H1 (cell line): ENCODE data around the gene CDKN2B.
A peak's percentile ranks its signal among the peaks of the same experiment; 100 is the strongest.

Experiments used
- BRCA1 ChIP-seq: IDR thresholded peaks from 2 replicates; pipeline ENCODE4 v1.6.1; 2012; ENCODE audit warnings: low read depth, low read length, improper control_type of control experiment
- CTCF ChIP-seq, 3 experiments: IDR thresholded peaks; 1 replicate in 2 of 3; 2 replicates in 1 of 3; pipeline versions ENCODE4 v1.5.1 to v1.6.1; 2011; ENCODE audit warnings: low read length in 3 of 3, mild to moderate bottlenecking in 3 of 3, inconsistent platforms in 2 of 3, low read depth in 1 of 3, moderate library complexity in 1 of 3; ENCODE audit not compliant: insufficient read depth in 1 of 3; ENCODE audit errors: control extremely low read depth in 1 of 3
- FOSL1 ChIP-seq: IDR thresholded peaks from 2 replicates; pipeline ENCODE4 v1.6.1; 2011; ENCODE audit warnings: mild to moderate bottlenecking, low read depth, low read length, moderate library complexity; ENCODE audit not compliant: insufficient read depth
- GABPA ChIP-seq: IDR thresholded peaks from 2 replicates; pipeline ENCODE4 v1.6.1; 2011; ENCODE audit warnings: mild to moderate bottlenecking, low read length, moderate library complexity, borderline replicate concordance; ENCODE audit not compliant: insufficient read depth
- GTF2F1 ChIP-seq: IDR thresholded peaks from 2 replicates; pipeline ENCODE4 v1.6.1; 2012; ENCODE audit warnings: low read depth, low read length, improper control_type of control experiment, borderline replicate concordance
- JUND ChIP-seq: IDR thresholded peaks from 2 replicates; pipeline ENCODE4 v1.6.1; 2011; ENCODE audit warnings: mild to moderate bottlenecking, improper control_type of control experiment, low read length
- POLR2A ChIP-seq, 2 experiments: IDR thresholded peaks; 1 replicate in 1 of 2; 2 replicates in 1 of 2; pipeline ENCODE4 v1.6.1; 2011; ENCODE audit warnings: low read depth in 2 of 2, low read length in 2 of 2, mild to moderate bottlenecking in 2 of 2; ENCODE audit errors: control extremely low read depth in 1 of 2
- POLR2AphosphoS5 ChIP-seq: IDR thresholded peaks from 2 replicates; pipeline ENCODE4 v1.6.1; 2011; ENCODE audit warnings: low read depth, low read length
- RAD21 ChIP-seq, 2 experiments: IDR thresholded peaks in 1 of 2; conservative IDR thresholded peaks in 1 of 2; 2 replicates each; pipeline ENCODE4 v1.6.1; 2011; ENCODE audit warnings: low read depth in 2 of 2, low read length in 2 of 2, improper control_type of control experiment in 1 of 2, inconsistent platforms in 1 of 2, mild to moderate bottlenecking in 1 of 2, moderate library complexity in 1 of 2
- RNF2 ChIP-seq: fragments of 200-900, 300-1000 bp; sonication (generic); IDR thresholded peaks from 2 replicates; pipeline ENCODE4 v1.7.1; 2016; ENCODE audit warnings: borderline replicate concordance, low read depth, mild to moderate bottlenecking, antibody characterized with exemption, low read length; ENCODE audit not compliant: poor library complexity, severe bottlenecking; ENCODE audit errors: missing control alignments
- SP1 ChIP-seq: IDR thresholded peaks from 2 replicates; pipeline ENCODE4 v1.6.1; 2011; ENCODE audit warnings: low read depth, low read length
- YY1 ChIP-seq: IDR thresholded peaks from 2 replicates; pipeline ENCODE4 v1.6.1; 2011; ENCODE audit warnings: low read depth, mild to moderate bottlenecking, low read length

GRCh38 chr9:21968331-21969010 lies 40.6 kb downstream of the CDKN2B start:
- TF ChIP-seq SP1 (no peak), YY1 (peak; percentile 62), BRCA1 (no peak), JUND (no peak), CTCF (IDR thresholded peaks at IDR 0.05; ENCODE audit: control extremely low read depth in 1 of 3, insufficient read depth in 1 of 3, low read depth in 1 of 3, low read length in 3 of 3) (no peak), GABPA (no peak), POLR2AphosphoS5 (no peak), POLR2A (IDR thresholded peaks at IDR 0.05; ENCODE audit: control extremely low read depth in 1 of 2, low read depth in 2 of 2, low read length in 2 of 2) (no peak), FOSL1 (no peak), GTF2F1 (no peak), RAD21 (IDR thresholded peaks at IDR 0.05 in 1 of 2, conservative IDR thresholded peaks at IDR 0.05 in 1 of 2; ENCODE audit: low read depth in 2 of 2, low read length in 2 of 2) (no peak), RNF2 (peak; percentile 91)
